GM18867 (cell line): ENCODE measurements around the gene DNAH17.

Source experiments
- ATAC-seq: cut with Tn5 transposase; IDR thresholded peaks from one replicate; pipeline ENCODE4 v1.9.1; 2021; ENCODE audit warnings: mild to moderate bottlenecking, moderate library complexity; ENCODE audit not compliant: unreplicated experiment

DNAH17 gene

DNA sequence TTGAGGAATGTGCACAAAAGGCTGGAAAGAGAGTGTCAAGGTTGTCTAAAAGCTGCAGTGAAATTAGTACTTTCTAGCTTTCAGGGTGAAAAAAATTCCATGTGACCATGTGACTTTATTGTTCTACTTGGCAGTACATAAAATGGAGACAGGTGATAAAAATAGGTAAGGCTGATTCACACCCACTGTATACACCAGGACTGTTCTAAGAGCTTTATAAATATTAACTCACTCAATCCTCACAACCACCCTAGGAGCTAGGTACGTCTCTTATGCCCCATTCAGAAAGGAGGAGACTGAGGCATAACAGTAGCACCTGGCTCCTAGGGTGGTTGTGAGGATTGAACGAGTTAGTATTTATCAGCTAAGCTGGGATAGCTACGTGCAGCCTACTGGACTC, 28.2 kb upstream of the DNAH17 start:
- no peak for ATAC-seq

DNA sequence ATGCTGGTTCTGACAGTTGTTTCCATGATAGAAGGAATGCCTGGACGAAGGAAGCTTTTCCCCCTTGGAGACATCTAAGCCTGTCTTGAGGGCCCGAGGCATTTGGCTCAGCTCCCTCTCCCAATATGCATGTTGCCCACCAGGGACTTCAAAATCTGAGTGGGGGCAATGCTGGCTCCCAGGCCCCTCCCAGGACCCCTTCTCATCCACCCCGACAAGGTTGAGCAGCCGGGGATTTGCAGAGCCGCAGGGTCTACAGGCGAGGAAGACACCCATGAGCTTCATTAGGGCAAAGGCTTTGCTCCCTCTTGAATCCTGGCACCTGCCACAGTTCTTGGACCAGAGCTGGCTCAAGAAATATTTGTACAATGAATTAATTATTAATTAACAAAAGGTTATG, 25.1 kb upstream of the DNAH17 start:
- no peak for ATAC-seq

DNA sequence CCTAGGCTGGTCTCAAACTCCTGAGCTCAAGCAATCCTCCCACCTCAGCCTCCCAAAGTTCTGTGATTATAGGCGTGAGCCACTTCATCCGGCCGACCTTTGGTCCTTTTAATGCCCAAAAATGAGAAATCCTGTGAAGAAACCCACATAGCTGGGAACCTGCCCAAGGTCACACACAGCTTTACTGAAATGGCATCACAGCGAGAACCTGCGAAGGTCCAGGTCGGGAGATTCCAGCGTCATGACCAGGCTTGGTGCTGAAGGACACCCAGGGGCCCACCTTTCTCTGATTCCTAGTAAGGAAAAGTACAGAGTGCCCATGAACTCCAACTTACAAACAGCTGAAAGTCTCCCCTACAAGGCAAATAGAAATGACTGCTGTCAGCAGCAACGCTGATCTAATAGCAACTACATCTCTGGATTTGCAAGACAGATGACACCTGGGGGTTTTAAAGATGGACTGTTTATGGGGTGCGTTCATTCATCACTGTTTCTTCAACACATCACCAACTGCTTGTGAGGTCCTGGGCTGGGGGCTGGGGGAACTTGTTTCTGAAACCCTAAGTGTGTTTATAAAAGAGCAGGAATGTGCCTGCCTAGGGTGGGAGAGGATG, 24.5 kb upstream of the DNAH17 start:
- no peak for ATAC-seq

DNA sequence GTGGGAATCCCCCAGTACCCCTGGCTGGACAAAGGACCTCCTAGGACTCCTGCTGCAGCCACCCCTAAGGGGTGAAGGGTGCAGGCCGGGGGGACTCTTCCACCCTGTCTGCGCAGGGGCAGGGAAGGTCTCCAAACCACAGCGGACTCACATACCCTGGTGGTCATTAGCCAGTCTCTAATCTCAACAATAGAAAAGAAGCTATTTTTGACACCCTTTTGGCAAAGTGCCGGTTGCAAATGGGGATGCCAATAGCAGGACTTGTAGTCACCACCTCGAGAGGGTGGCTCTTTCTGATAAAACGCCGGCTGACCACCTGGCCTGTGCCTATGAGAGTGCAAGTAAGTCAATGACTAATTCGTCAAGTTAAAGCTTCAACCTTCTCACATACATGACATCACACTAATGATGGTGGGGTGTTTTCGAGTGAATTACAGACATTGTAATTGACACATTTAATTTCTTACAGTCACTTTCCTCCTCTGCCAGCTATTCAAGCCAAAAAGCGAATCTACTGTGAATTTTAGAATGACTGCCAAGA, 23.1 kb upstream of the DNAH17 start:
- no peak for ATAC-seq

DNA sequence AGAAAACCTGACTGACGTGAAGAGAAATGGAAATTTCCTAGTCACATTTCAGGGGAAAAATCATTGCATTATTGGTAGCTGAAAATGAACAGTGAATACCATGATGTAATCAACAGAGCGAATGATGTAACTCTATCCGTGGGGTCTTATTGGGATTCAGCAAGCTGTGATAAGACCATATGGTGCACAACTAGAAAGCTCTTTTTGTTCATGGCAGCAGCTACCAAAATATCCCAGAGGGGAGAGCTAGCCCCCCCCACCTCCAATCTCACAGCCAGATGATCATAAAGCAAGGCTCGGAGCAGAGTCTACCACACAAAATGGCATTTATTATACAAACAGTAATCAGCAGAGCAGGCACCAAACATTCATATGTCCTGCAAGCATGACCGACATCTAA, 22.2 kb upstream of the DNAH17 start:
- no peak for ATAC-seq

DNA sequence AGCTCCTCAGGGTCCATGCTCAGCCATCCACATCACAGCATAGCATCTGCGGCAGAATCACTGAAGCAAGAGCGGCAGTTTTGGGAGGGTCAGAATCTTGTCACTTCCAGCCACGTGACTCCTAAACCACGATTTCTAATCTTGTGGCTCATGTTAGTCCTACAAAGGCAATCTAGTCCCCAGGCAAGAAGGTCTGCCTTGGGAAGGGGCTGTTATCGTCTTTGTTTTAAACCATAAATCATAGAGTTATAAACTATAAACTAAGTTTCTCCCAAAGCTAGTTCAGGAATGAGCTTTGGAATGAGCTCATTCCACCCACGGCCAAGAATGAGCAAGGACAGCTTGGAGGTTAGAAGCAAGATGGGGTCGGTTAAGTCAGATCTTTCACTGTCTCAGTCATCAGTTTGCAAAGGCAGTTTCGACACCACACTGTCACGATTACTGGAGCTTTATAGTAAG, 20.8 kb upstream of the DNAH17 start:
- no peak for ATAC-seq

DNA sequence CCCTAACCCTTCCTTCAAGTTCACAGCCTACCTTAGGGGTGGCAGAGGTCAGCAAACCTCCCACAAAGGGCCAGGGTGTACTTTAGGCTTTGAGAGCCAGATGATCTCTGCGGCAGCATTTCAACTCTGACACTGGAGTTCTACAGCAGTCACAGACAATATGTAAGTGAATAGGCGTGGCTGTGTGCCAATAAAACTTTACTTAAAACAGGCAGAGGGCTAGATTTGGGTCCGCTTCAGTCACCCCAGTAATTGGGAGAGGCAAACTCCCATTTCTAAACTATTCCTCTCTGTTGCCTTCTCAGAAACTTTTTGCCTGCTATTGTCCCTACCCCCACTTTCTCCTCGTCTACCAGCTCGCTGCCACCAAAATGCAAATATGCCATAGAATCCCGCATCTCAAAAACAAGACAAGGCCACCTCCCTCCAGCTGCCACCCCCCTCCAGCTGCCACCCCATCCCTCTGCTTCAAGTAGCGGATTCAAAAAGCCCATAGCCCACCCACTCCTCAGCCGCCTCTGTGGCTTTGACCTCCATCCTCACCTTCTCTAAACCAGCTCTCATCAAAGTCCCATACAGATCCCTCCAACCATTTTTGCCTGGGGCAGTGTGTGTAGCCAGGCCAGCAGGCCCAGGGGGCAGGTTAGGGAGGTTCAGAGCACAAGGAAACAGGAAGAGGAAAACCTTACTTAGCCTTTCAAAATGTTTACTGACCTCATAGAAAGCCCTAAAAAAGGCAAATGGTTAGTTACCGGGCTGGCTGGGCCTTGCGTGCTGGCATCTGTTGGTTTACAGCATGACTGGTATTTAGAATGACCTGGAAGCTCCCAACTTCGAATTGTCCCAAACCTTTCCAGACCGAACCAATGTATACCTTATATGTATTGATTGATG, 19.9 kb upstream of the DNAH17 start:
- no peak for ATAC-seq

- no peak for ATAC-seq
These were observed 18.1 kb upstream of the DNAH17 start for GRCh38 chr17:78595135-78595810.

DNA sequence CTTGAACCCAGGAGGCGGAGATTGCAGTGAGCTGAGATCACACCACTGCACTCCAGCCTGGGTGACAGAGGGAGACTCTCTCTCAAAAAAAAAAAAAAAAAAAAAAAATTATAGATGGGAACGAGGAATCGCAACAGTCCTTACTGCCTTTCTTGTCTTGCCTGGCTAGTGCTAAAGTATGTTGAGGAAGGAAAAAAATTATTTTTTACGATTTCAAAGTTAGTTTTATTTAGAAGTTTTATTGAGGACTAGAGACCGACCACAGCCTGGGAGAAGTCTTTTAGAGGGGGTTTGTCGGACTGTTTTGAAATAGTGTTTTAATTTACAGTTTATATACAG, 15.8 kb upstream of the DNAH17 start:
- ATAC-seq: no peak

- ATAC-seq: no peak
These were observed 14.1 kb upstream of the DNAH17 start for GRCh38 chr17:78591263-78591671.

DNA sequence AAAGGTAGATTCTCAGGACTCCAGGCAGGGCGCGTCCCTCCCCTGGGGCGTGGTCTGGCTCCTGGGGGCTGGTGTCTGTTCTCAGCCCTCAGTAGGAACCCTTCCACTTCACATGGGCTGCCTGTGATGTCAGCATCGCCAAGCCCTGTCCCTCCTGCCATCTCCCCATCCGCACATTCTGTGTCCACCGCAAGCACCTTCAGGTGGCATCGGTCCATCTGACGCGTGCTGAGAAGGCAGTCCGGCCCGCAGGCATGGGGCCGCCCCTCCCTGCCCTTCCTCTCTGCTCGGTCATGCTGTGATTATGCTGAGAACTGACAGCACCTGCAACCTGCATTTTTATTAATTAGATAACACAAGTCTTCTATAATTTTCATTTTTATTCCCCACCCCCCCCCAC, 12.7 kb upstream of the DNAH17 start:
- ATAC-seq: no peak

GRCh38 chr17:78589031-78589675, 12.0 kb upstream of the DNAH17 start:
- ATAC-seq: no peak

DNA sequence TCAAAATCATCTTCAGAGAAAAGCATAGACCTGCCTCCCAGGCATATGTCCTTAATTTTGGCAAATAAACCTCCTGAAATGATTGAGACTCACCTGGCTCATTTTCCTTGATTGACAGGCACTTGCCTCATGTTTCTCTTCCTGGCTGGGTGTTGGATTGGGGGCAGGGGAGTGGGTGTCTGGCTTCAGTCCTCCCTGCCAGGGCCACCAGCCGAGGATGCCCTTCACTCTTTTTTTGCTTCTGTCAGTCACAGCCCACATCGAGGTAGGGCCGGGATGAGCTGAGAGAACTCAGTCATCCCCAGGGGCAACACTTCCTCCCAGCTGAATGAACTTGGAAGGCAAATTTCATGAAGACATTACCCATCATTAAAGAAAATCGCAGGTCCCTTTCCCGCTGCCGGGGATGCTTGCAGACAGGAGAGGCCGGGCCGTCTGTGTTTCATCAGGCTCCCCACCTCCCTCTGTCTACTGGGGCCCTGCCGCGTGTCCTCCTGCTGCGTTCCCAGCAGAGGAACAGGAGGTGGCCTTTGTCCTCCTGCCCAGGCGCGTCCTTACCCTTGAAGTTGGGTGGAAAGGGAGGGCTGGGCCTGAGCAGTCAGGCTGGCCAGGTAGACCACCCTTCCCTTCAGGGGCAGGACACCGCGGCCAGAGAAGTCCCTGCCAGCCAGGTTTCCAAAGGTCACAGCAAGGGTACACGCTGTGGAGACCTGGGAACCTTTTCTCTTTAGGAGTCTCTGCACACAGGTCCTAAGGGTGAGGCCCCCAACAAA, 11.2 kb upstream of the DNAH17 start:
- ATAC-seq: no peak

DNA sequence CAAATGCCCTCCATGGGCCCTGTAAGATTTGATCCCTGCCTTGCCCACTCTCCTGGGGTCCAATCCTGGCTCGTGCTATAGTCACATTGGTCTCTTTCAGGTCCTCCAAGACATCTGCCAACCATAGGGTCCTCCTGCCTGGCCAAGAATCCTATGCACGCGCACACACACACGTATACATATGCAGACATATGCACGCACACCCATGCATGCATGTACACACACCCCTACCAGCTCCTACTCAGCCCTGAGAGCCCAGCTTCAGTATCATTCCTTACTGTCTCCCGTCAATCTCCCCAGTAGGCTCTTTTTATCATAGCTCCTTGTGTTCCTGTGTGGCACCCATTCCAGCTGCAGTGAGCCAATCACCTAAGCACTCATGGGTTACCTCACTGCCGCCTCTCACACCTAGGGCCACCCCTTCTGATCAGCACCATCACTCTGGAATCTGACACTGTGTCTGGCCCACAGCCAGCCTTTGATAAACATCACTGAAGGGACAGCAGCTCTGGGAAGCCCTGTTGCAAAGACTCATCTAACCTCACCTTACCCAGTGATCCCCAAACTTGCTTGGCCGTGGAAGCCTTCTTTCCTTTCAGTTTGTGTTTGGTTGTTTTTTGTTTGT, 7.9 kb upstream of the DNAH17 start:
- ATAC-seq: no peak

DNA sequence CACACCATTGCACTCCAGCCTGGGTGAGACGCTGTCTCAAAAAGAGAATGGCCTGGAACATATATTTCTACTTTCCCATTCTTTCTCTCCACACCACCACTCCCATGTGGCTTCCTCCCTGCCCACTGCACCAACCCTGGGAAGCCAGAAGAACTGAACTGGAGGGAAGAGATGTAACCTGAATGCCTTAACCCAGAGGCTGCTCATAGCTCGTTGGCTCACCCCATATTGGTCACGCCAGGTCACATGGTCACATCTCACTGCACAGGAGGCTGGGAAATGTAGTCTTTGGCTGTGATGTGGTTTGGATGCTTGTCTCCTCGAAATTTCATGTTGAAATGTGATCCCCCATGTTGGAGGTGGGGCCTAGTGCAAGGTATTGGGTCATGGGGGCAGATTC, 5.9 kb upstream of the DNAH17 start:
- no peak for ATAC-seq

DNA sequence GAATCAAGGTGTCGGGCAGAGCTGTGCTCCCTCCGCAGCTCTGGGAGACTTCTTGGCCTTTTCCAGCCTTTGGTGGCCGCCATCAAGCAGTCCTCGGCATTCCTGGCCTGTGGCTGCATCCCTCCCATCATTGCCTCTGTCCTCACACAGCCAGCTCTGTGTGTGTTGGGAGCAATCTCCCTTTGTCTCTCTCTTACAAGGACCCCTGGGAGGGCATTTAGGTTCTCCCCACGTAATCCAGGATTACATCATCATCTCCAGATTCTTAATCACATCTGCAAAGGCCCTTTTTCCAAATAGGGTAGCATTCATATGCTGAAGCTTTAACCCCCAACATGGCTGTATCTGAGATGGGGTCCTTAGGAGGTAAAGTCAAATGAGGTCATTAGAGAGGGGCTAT, 4.1 kb upstream of the DNAH17 start:
- ATAC-seq: no peak

DNA sequence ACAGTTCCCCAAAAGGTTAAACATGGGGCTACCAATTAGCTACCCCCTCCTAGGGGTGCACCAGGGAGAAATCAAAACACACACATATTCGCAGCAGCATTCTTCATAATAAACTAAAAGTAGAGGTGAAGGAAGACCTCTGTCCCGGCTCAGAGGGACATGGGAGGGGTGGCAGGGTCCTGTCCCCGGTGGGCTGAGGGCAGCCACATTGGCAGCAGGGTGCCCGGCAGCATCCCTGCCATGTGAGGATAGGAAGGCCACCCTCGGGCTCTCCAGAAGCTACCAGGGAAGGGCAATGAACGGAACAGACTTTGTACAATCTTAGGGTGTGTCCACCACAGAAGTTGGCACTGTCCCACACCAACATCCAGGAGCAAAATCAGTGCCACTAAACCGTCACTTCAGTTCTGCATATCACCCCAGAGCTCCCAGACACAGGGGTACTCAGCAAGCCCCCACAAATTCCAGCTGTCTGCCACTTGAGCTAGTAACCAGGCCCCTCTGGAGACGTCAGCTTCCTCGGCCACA, 3.1 kb upstream of the DNAH17 start:
- no peak for ATAC-seq

GRCh38 chr17:78576389-78577112, 645 bp downstream of the DNAH17 start:
- no peak for ATAC-seq

DNA sequence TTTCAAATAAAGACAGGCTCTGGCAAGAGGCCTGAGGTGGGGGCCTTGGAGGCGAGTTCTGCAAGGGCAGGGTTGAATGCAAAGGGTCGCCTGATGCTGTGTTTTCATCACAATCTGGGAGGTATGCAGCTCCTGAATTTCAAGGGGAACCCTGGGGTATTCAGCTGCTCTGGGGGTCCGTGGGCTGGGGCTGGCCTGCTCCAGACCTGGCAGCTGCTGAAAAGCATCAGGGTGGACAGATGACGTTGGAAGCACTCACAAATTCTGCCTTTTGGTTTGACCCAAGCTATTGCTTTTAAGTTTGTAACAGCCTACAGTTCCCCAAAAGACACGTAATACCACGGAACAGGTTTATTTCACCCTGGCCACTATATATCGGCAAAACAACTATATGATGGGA, 1.3 kb downstream of the DNAH17 start:
- ATAC-seq: no peak
